Vagina (tissue), 2 donors: ENCODE measurements around the gene PVALB.

Experiments
- POLR2A ChIP-seq, 2 donors: fragments of 450-650 bp; IDR thresholded peaks; one replicate each; pipeline ENCODE4 v1.6.1; 2017; ENCODE audit warnings: antibody characterized with exemption in 2 of 2, mild to moderate bottlenecking in 2 of 2, moderate library complexity in 2 of 2
- POLR2AphosphoS5 ChIP-seq, 2 donors: sonication (generic); formaldehyde crosslinking; IDR thresholded peaks; one replicate each; pipeline ENCODE4 v1.9.0; 2017; ENCODE audit warnings: antibody characterized with exemption in 2 of 2, mild to moderate bottlenecking in 2 of 2, low read depth in 1 of 2; ENCODE audit not compliant: insufficient read depth in 1 of 2
- TF ChIP-seq, protein P1 (sequence below), 3 experiments: fragments of 450-650 bp in 2 of 3; fragments of 200-600 bp in 1 of 3; sonication (generic) in 1 of 3; IDR thresholded peaks; one replicate each; pipeline ENCODE4 v1.5.1; 2017 to 2019; ENCODE audit warnings: antibody characterized with exemption in 3 of 3, mild to moderate bottlenecking in 2 of 3, moderate library complexity in 2 of 3

GRCh38 chr22:36816636-36817524 lies at the start of gene PVALB:
- TF ChIP-seq, protein P1, sequence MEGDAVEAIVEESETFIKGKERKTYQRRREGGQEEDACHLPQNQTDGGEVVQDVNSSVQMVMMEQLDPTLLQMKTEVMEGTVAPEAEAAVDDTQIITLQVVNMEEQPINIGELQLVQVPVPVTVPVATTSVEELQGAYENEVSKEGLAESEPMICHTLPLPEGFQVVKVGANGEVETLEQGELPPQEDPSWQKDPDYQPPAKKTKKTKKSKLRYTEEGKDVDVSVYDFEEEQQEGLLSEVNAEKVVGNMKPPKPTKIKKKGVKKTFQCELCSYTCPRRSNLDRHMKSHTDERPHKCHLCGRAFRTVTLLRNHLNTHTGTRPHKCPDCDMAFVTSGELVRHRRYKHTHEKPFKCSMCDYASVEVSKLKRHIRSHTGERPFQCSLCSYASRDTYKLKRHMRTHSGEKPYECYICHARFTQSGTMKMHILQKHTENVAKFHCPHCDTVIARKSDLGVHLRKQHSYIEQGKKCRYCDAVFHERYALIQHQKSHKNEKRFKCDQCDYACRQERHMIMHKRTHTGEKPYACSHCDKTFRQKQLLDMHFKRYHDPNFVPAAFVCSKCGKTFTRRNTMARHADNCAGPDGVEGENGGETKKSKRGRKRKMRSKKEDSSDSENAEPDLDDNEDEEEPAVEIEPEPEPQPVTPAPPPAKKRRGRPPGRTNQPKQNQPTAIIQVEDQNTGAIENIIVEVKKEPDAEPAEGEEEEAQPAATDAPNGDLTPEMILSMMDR (IDR thresholded peaks at IDR 0.05), result no peak
- TF ChIP-seq POLR2A (IDR thresholded peaks at IDR 0.05) (no peak), POLR2AphosphoS5 (IDR thresholded peaks at IDR 0.05; ENCODE audit: insufficient read depth in 1 of 2, low read depth in 1 of 2) (no peak)
